ENCODE measurements around the gene ACP7.

GRCh38 chr19:39100500-39101166 lies 16.5 kb downstream of the ACP7 start:
- no peak for TF ChIP-seq POLR2A (IDR thresholded peaks at IDR 0.05)
- TF ChIP-seq CTCF (IDR thresholded peaks at IDR 0.05) = no peak
